ENCODE results near the gene MACROD2. TPM values are rescaled to one million over a fixed set of nuclear protein-coding genes. Genes with fewer than 3 reads are reported as not detected.

The MACROD2 gene
- total RNA-seq, 1 experiment from 2014 or later = 1.3 TPM

GRCh38 chr20:15200147-15200565, 1204.8 kb downstream of the MACROD2 start:
- DNase-seq (ENCODE audit: low read depth, low spot score) = no peak

GRCh38 chr20:15201602-15202001, 1206.3 kb downstream of the MACROD2 start:
- DNase-seq (ENCODE audit: low read depth, low spot score) = no peak
- in situ Hi-C loops (cut with HindIII; ENCODE audit: low pct_unique_long_range_greater_than_20kb, low sequenced_read_pairs) = no loop called here

More at GRCh38 chr20:15200147-15200565, 1204.8 kb downstream of the MACROD2 start:
- in situ Hi-C loops (cut with HindIII; ENCODE audit: low pct_unique_long_range_greater_than_20kb, low sequenced_read_pairs) = no loop called here

GRCh38 chr20:15204234-15204633, 1208.9 kb downstream of the MACROD2 start:
- in situ Hi-C loops (cut with HindIII; ENCODE audit: low pct_unique_long_range_greater_than_20kb, low sequenced_read_pairs) = no loop called here
- DNase-seq (ENCODE audit: low read depth, low spot score) = no peak

- no peak for DNase-seq (ENCODE audit: low read depth, low spot score)
- in situ Hi-C loops (cut with HindIII; ENCODE audit: low pct_unique_long_range_greater_than_20kb, low sequenced_read_pairs) = no loop called here
These were observed 1209.7 kb downstream of the MACROD2 start for GRCh38 chr20:15205028-15205427.

- in situ Hi-C loops (cut with HindIII; ENCODE audit: low pct_unique_long_range_greater_than_20kb, low sequenced_read_pairs) = no loop called here
- DNase-seq (ENCODE audit: low read depth, low spot score) = no peak
These were observed 1210.4 kb downstream of the MACROD2 start for GRCh38 chr20:15205719-15206118.

GRCh38 chr20:15209537-15209936, 1214.2 kb downstream of the MACROD2 start:
- no peak for DNase-seq (ENCODE audit: low read depth, low spot score)
- in situ Hi-C loops (cut with HindIII; ENCODE audit: low pct_unique_long_range_greater_than_20kb, low sequenced_read_pairs) = no loop called here

- in situ Hi-C loops (cut with HindIII; ENCODE audit: low pct_unique_long_range_greater_than_20kb, low sequenced_read_pairs) = no loop called here
- no peak for DNase-seq (ENCODE audit: low read depth, low spot score)
These were observed 1218.7 kb downstream of the MACROD2 start for GRCh38 chr20:15214051-15214450.

GRCh38 chr20:15220009-15220656, 1224.8 kb downstream of the MACROD2 start:
- in situ Hi-C loops (cut with HindIII; ENCODE audit: low pct_unique_long_range_greater_than_20kb, low sequenced_read_pairs) = no loop called here
- DNase-seq (ENCODE audit: low read depth, low spot score) = peak; percentile 51

- DNase-seq (ENCODE audit: low read depth, low spot score) = peak; percentile 91
- in situ Hi-C loops (cut with HindIII; ENCODE audit: low pct_unique_long_range_greater_than_20kb, low sequenced_read_pairs) = no loop called here
These were observed 1225.7 kb downstream of the MACROD2 start for GRCh38 chr20:15220778-15221565.

- no peak for DNase-seq (ENCODE audit: low read depth, low spot score)
- in situ Hi-C loops (cut with HindIII; ENCODE audit: low pct_unique_long_range_greater_than_20kb, low sequenced_read_pairs) = no loop called here
These were observed 1227.4 kb downstream of the MACROD2 start for GRCh38 chr20:15222502-15223330.

GRCh38 chr20:15224199-15224598, 1228.9 kb downstream of the MACROD2 start:
- DNase-seq (ENCODE audit: low read depth, low spot score) = no peak
- in situ Hi-C loops (cut with HindIII; ENCODE audit: low pct_unique_long_range_greater_than_20kb, low sequenced_read_pairs) = no loop called here

- in situ Hi-C loops (cut with HindIII; ENCODE audit: low pct_unique_long_range_greater_than_20kb, low sequenced_read_pairs) = no loop called here
These were observed 1231.8 kb downstream of the MACROD2 start for GRCh38 chr20:15227102-15227501.

GRCh38 chr20:15232243-15232642, 1236.9 kb downstream of the MACROD2 start:
- in situ Hi-C loops (cut with HindIII; ENCODE audit: low pct_unique_long_range_greater_than_20kb, low sequenced_read_pairs) = no loop called here
- no peak for DNase-seq (ENCODE audit: low read depth, low spot score)

More at GRCh38 chr20:15227102-15227501, 1231.8 kb downstream of the MACROD2 start:
- no peak for DNase-seq (ENCODE audit: low read depth, low spot score)

- in situ Hi-C loops (cut with HindIII; ENCODE audit: low pct_unique_long_range_greater_than_20kb, low sequenced_read_pairs) = no loop called here
- DNase-seq (ENCODE audit: low read depth, low spot score) = no peak
These were observed 1240.3 kb downstream of the MACROD2 start for GRCh38 chr20:15235471-15236198.

GRCh38 chr20:15236812-15237211, 1241.5 kb downstream of the MACROD2 start:
- DNase-seq (ENCODE audit: low read depth, low spot score) = peak; percentile 81
- in situ Hi-C loops (cut with HindIII; ENCODE audit: low pct_unique_long_range_greater_than_20kb, low sequenced_read_pairs) = no loop called here

- in situ Hi-C loops (cut with HindIII; ENCODE audit: low pct_unique_long_range_greater_than_20kb, low sequenced_read_pairs) = no loop called here
- no peak for DNase-seq (ENCODE audit: low read depth, low spot score)
These were observed 1244.4 kb downstream of the MACROD2 start for GRCh38 chr20:15239542-15240206.

GRCh38 chr20:15240801-15241200, 1245.5 kb downstream of the MACROD2 start:
- in situ Hi-C loops (cut with HindIII; ENCODE audit: low pct_unique_long_range_greater_than_20kb, low sequenced_read_pairs) = no loop called here

More at GRCh38 chr20:15240801-15241200, 1245.5 kb downstream of the MACROD2 start:
- no peak for DNase-seq (ENCODE audit: low read depth, low spot score)
